GM18511 (cell line): ENCODE data around the gene PGLYRP4.

Source experiments
- ATAC-seq: cut with Tn5 transposase; IDR thresholded peaks from one replicate; pipeline ENCODE4 v1.9.1; 2021; ENCODE audit warnings: mild to moderate bottlenecking, moderate library complexity; ENCODE audit not compliant: unreplicated experiment

PGLYRP4 gene

DNA sequence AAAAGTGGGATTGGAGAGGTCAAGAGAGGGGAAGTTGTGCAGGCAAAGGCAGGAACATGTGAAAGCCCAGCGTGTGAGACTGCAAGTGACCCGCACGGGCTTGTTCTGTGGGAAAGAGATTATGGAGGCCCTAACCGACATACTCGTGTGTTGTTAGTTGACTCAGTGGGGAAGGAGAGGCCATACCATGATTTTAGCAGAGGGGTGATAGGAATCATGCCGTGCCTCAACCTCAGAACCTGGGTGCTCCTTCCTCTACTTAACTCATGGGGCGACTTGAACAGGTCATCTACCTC, 55.2 kb downstream of the PGLYRP4 start:
- no peak for ATAC-seq

DNA sequence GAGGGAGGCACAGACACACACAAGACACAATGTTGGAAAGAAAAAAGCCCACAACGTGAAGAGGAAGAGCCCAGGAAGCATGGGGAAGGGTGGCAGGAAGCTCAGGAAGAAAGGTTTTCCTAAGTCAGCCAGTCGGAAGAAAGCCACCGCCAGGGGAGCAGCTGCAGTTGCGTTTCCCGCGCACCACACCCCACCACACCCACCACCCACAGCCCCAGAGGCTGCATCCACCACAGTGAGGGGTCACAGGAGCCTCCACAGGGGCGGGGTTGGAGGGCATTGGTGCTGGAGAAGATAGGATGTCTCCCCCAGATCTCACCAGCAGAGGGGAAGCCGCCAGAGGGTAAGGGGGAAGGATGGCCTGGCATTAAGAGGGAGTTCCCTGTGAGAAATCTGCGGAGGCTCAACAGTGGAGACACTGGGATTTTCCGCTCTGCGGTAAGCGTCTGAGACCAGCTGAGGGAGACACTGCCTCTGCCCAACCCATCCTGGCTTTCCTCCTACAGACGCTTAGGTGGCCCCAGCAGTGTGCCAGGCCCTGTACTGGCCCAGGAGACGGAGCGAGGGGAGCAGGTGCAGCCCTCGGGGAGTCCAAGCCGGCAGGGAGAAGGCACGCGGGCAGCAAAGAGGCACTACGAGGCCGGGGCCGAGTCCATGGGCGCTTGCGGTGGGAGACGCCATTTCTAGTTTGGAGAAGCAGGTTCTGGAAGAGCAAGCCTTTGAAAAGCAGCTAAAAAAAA, 55.7 kb downstream of the PGLYRP4 start:
- ATAC-seq = no peak

DNA sequence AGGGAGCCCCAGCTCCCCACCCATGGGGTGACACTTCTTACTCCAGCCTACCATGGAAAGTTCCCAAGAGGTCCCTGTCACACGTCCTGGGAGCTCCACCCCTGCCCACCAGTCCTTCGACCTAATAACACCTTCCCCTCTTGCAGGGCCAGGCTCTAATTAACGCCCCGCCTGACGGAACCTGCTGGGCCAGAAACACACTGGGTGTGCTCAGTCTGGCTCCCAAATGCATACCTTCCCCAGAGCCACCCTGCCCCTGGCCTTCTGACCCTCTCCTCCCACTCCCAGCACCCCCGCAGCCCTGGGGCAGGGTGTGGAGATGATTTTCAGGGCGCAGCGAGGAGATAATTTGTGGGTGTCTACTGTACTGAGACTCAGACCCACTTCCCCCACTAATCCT, 56.5 kb downstream of the PGLYRP4 start:
- no peak for ATAC-seq

DNA sequence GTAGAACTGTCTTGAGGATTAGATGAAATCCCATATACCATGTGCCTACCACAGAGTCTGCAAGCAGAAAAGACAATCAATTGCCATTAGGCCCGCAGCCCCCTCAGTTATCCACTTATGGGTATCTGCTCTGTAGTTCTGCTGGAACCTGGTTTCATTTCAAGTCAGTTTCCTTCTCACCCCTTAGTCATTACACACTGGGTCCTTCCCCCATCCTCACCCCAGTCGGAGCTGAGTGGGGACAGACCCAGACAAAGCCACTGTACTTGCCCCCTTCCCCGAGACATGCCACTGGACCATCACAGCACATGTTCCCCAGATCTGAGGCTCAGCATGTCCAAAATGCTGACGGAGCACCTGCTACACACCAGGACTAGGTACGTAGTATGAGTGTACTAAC, 57.1 kb downstream of the PGLYRP4 start:
- ATAC-seq = no peak

DNA sequence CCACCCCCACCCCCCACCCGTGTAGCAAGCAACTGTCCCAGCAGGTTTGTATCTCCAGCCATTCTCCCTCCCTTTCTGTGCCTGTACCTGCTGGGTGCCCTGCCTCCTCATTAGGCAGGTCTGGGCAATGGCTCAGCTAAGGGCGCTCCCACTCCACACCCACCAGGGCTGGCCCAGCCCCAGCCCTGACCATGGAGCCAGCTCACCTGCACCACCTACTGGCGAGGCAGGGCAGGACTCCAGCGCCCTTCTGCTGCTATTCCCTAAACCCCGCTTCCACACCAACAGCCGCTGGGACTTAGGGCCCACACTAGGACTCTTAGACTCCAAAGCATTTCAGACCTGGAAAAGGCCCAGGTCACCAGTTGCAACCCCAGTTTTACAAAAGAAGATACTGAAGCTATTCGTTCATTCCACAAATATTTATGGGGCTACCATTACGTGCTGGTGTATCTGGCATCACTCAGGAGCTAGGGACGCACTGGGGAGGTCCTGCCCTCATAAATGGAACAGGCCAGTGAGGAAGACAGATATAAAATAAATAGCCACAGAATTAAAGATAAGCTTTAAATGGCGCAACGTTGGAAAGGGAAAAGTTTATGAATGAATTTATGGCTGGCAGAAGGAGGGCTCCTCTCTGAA, 59.9 kb downstream of the PGLYRP4 start:
- ATAC-seq = no peak
